Large intestine (tissue), 3 donors: ENCODE results near the gene TTC34. TPM values are rescaled to one million over a fixed set of nuclear protein-coding genes. Genes with fewer than 3 reads are reported as not detected.
"Not testable (repeated sequence)": the region's sequence is repeated elsewhere in the genome, so short reads cannot be mapped to it uniquely, and the experiment has no call there.

ENCODE experiments used
- DNase-seq, 2 donors: peaks; one replicate each; pipeline versions ENCODE4 v3.0.0 to v3.0.0-alpha.2; 2013
- H3K27ac ChIP-seq: one replicate; pipeline ENCODE4 v1.5.1; 2013; ENCODE audit warnings: low read length
- H3K27me3 ChIP-seq: 2 replicates; pipeline ENCODE4 v1.6.1; 2013; ENCODE audit warnings: low read length; ENCODE audit not compliant: control insufficient read depth, insufficient read depth
- H3K36me3 ChIP-seq: 2 replicates; pipeline ENCODE4 v1.6.1; 2013; ENCODE audit warnings: low read length; ENCODE audit not compliant: control insufficient read depth, insufficient read depth
- H3K4me1 ChIP-seq: one replicate; pipeline ENCODE4 v1.6.1; 2013; ENCODE audit warnings: low read length; ENCODE audit not compliant: control insufficient read depth, insufficient read depth
- H3K4me3 ChIP-seq: one replicate; pipeline ENCODE4 v1.5.1; 2013; ENCODE audit warnings: low read length
- H3K9me3 ChIP-seq: one replicate; pipeline ENCODE4 v1.6.1; 2013; ENCODE audit warnings: mild to moderate bottlenecking, low read depth, low read length, moderate library complexity; ENCODE audit not compliant: control insufficient read depth
- WGBS: methylation state at CpG from one replicate; pipeline ENCODE4 v1.1.5; 2013; ENCODE audit warnings: low lambda C conversion rate; ENCODE audit not compliant: insufficient coverage; 5-methylcytosine and 5-hydroxymethylcytosine counted together
- polyA plus RNA-seq: library from polyadenylated mRNA; unstranded; fragments of 120-200 nt; gene quantifications from one replicate; pipeline ENCODE4 v1.2.1, GENCODE V29; 2013

The TTC34 gene
- polyA plus RNA-seq, 1 donor, result 1.5 TPM

DNA sequence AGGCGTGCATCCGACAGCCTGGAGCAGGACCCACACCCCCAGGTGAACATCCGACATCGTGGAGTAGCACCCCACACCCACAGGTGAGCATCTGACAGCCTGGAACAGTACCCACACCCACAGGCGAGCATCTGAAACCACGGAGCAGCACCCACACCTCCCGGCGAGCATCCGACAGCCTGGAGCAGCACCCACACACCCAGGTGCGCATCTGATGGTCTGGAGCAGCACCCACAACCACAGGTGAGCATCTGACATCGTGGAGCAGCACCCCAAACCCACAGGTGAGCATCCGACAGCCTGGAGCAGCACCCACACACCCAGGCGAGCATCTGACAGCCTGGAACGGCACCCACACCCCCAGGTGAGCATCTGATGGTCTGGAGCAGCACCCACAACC is 46.1 kb downstream of the TTC34 start:
- not testable (repeated sequence) for H3K27ac ChIP-seq, H3K4me3 ChIP-seq, H3K27me3 ChIP-seq, H3K36me3 ChIP-seq, H3K9me3 ChIP-seq, H3K4me1 ChIP-seq, DNase-seq
- WGBS, result no CpG with 5 or more reads among the region's 14 CpGs

DNA sequence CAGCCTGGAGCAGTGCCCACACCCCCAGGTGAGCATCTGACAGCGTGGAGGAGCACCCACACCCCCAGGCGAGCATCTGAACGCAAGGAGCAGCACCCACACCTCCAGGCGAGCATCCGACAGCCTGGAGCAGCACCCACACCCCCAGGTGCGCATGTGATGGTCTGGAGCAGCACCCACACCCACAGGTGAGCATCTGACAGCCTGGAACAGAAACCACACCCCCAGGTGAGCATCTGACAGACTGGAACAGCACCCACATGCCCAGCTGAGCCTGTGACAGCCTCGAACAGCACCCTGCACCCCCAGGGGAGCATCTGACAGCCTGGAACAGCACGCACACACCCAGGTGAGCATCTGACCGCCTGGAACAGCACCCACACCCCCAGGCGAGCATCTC is 46.9 kb downstream of the TTC34 start:
- not testable (repeated sequence) for H3K4me3 ChIP-seq, H3K4me1 ChIP-seq, H3K36me3 ChIP-seq, H3K27ac ChIP-seq, DNase-seq, H3K9me3 ChIP-seq, H3K27me3 ChIP-seq
- no CpG with 5 or more reads among the region's 10 CpGs for WGBS

- WGBS, result no CpG with 5 or more reads among the region's 8 CpGs
- not testable (repeated sequence) for H3K36me3 ChIP-seq, DNase-seq, H3K27ac ChIP-seq, H3K4me1 ChIP-seq, H3K9me3 ChIP-seq, H3K27me3 ChIP-seq, H3K4me3 ChIP-seq
Observed at GRCh38 chr1:2752503-2752902, 49.0 kb downstream of the TTC34 start.

GRCh38 chr1:2751866-2752265 is 49.6 kb downstream of the TTC34 start:
- not testable (repeated sequence) for H3K9me3 ChIP-seq, H3K4me3 ChIP-seq, H3K36me3 ChIP-seq, H3K4me1 ChIP-seq, DNase-seq, H3K27me3 ChIP-seq, H3K27ac ChIP-seq
- WGBS, result no CpG with 5 or more reads among the region's 13 CpGs

DNA sequence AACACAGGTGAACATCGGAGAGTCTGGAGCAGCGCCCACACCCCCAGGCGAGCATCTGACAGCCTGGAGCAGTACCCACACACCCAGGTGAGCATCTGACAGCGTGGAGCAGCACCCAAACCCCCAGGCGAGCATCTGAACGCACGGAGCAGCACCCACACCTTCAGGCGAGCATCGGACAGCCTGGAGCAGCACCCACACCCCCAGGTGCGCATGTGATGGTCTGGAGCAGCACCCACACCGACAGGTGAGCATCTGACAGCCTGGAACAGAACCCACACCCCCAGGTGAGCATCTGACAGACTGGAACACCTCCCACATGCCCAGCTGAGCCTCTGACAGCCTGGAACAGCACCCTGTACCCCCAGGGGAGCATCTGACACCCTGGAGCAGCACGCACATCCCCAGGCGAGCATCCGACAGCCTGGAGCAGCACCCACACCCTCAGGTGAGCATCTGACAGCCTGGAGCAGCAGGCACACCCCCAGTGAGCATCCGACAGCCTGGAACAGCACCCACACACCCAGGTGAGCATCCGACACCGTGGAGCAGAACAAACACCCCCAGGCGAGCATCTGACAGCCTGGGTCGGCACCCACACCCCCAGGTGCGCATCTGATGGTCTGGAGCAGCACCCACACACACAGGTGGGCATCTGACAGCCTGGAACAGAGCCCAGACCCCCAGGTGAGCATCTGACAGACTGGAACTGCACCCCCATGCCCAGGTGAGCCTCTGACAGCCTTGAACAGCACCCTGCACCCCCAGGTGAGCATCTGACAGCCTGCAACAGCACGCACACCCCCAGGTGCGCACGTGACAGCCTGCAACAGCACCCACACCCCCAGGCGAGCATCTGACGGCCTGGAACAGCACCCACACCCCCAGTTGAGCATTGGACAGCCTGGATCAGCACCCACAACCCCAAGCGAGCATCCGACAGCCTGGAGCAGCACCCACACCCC is 50.4 kb downstream of the TTC34 start:
- DNase-seq, result not testable (repeated sequence)

GRCh38 chr1:2750041-2750680 is 51.3 kb downstream of the TTC34 start:
- not testable (repeated sequence) for DNase-seq, H3K4me1 ChIP-seq, H3K27ac ChIP-seq, H3K27me3 ChIP-seq, H3K4me3 ChIP-seq, H3K9me3 ChIP-seq, H3K36me3 ChIP-seq
- WGBS, result no CpG with 5 or more reads among the region's 14 CpGs

More for the DNA sequence above, 50.4 kb downstream of the TTC34 start:
- not testable (repeated sequence) for H3K36me3 ChIP-seq, H3K27me3 ChIP-seq, H3K9me3 ChIP-seq, H3K4me3 ChIP-seq, H3K27ac ChIP-seq, H3K4me1 ChIP-seq
- WGBS, result no CpG with 5 or more reads among the region's 27 CpGs

DNA sequence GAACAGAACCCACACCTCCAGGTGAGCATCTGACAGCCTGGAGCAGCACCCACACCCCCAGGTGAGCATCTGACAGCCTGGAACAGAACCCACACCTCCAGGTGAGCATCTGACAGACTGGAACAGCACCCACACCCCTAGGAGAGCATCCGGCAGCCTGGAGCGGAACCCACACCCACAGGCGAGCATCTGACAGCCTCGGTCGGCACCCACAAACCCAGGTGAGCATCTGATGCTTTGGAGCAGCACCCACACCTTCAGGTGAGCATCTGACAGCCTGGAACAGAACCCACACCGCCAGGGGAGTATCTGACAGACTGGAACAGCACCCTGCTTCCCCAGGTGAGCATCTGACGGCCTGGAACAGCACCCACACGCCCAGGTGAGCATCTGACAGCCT is 52.9 kb downstream of the TTC34 start:
- H3K9me3 ChIP-seq, H3K4me1 ChIP-seq, H3K27me3 ChIP-seq, H3K36me3 ChIP-seq, DNase-seq, H3K27ac ChIP-seq, H3K4me3 ChIP-seq: not testable (repeated sequence)
- no CpG with 5 or more reads among the region's 8 CpGs for WGBS

DNA sequence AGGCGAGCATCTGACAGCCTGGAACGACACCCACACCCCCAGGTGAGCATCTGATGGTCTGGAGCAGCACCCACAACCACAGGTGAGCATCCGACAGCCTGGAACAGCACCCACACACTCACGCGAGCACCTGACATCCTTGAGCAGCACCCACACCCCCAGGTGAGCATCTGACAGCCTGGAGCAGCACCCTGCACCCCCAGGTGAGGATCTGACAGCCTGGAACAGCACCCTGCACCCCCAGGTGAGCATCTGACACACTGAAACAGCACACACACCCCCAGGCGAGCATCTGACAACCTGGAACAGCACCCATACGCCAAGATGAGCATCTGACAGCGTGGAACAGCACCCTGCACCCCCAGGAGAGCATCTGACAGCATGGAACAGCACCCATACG is 106.7 kb downstream of the TTC34 start:
- not testable (repeated sequence) for H3K4me1 ChIP-seq, H3K36me3 ChIP-seq, H3K9me3 ChIP-seq, H3K4me3 ChIP-seq, H3K27ac ChIP-seq, DNase-seq, H3K27me3 ChIP-seq
- no CpG with 5 or more reads among the region's 9 CpGs for WGBS

- not testable (repeated sequence) for H3K4me3 ChIP-seq, H3K27ac ChIP-seq, DNase-seq, H3K9me3 ChIP-seq, H3K4me1 ChIP-seq, H3K27me3 ChIP-seq, H3K36me3 ChIP-seq
- WGBS, result no CpG with 5 or more reads among the region's 10 CpGs
Observed at GRCh38 chr1:2690180-2690579, 111.3 kb downstream of the TTC34 start.

DNA sequence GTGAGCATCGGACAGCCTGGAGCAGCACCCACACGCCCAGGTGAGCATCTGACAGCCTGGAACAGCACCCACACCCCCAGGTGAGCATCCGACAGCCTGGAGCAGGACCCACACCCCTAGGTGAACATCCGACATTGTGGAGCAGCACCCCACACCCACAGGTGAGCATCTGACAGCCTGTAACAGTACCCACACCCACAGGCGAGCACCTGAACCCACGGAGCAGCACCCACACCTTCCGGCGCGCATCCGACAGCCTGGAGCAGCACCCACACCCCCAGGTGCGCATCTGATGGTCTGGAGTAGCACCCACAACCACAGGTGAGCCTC is 113.2 kb downstream of the TTC34 start:
- H3K4me1 ChIP-seq, DNase-seq, H3K4me3 ChIP-seq, H3K27ac ChIP-seq, H3K36me3 ChIP-seq, H3K27me3 ChIP-seq, H3K9me3 ChIP-seq: not testable (repeated sequence)
- no CpG with 5 or more reads among the region's 11 CpGs for WGBS
